NCI-H226 (cell line): Measurements from ENCODE around the gene PTAR1.

Experiments
- DNase-seq: peaks from one replicate; pipeline ENCODE4 v3.0.0-alpha.2; 2015

PTAR1 gene

GRCh38 chr9:69673311-69673640 is 86.5 kb downstream of the PTAR1 start:
- no peak for DNase-seq

- peak; percentile 70 for DNase-seq
These were observed 87.1 kb downstream of the PTAR1 start for GRCh38 chr9:69672596-69673310.

- peak; percentile 7 for DNase-seq
These were observed 87.8 kb downstream of the PTAR1 start, which contains the start of gene APBA1 for GRCh38 chr9:69671879-69672595. Gene APBA1, minus strand, starts transcription at chr9:69672371.

- DNase-seq, result no peak
These were observed 88.4 kb downstream of the PTAR1 start for GRCh38 chr9:69671311-69671878.

GRCh38 chr9:69667306-69667705 is 92.5 kb downstream of the PTAR1 start:
- DNase-seq, result no peak

GRCh38 chr9:69660304-69660703 is 99.5 kb downstream of the PTAR1 start:
- no peak for DNase-seq
